ENCODE measurements around the gene NCOA3.
A peak's percentile ranks its signal among the peaks of the same experiment; 100 is the strongest.

The NCOA3 gene

DNA sequence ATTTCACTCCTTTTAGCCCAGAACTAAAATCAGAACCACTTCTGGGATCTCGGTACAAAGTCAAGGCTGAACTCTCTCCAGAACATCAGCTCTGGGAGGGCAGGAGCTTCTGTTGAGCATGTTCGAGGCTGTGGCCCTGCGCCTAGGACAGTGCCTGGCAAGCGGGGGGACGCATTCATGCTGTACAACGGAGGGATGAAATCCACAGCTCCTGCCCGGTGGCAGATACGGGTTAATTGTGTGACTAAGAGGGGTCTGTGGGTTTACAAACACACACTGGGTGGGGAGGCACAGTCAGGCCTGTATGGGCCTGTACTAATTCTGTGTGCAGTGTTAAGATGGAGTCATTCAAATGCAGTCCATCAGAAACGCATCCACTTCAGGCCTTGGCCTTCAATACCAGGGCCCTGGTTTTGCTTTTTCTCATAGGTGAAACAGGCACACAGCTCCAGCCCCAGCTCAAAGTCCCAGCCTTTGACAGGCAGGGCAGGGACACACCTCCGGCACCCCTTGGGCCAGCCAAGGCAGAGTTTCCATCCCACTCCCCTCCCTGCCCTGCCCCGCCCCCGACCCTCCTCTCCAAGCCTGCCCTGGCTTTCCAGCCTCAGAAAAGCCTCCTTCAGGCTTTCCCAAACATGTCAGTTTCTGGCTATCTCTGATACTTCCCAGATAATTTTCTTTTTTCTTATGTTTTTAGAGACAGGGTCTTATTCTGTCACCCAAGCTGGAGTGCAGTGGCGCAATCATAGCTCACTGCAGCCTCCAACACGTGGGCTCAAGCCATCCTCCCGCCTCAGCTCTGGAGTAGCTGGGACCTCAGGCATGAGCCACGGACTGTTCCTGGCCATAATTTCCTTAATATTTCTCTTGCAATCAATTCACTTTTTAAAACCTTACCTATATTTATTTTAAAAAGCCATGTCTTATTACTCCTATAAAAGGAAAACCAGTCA is 173.8 kb downstream of the NCOA3 start:
- DNase-seq (ENCODE audit: low spot score in 2 of 2) = no peak
- Mint-ChIP-seq H3K4me3 (no peak overlapping the region), H3K9me3 (no peaks in the 10 kb centered on the region), H3K4me1 (peaks cover 8% of the 10 kb centered on the region), H3K27ac (ENCODE audit: low read depth) (no peak overlapping the region), H3K36me3 (ENCODE audit: insufficient read depth) (peaks cover 2% of the 10 kb centered on the region), H3K27me3 (peaks cover 10% of the 10 kb centered on the region)
- no peak for ATAC-seq (replicated peaks; ENCODE audit: extremely low read depth, poor library complexity, severe bottlenecking)

DNA sequence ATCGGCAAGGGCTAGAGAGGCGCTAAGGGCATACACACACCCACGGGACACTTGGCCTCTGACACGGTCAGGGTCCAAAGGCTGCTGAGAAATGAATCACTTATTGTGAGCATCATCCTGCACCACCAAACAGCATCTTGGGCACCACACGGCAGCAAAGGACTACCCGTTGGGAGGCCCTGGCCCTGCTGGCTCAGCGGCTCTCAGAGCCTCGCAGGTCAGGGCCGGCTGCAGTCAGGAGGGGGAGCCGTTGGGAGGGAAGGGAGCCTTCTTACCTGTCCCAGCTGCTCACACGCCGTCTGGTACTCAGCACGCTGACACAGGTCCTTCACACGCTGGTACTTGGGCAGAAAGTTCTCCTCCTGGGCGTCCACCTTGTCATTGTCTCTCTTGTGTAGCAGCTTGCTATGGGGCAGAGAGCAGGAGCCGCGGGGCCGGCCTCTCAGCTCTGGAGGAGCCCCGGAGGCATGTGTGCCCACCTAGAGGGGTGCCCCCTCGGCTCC is 174.6 kb downstream of the NCOA3 start:
- Mint-ChIP-seq H3K9me3 (no peaks in the 10 kb centered on the region), H3K36me3 (ENCODE audit: insufficient read depth) (peaks cover 2% of the 10 kb centered on the region), H3K27me3 (peaks cover 10% of the 10 kb centered on the region), H3K4me1 (peaks cover 8% of the 10 kb centered on the region), H3K4me3 (no peak overlapping the region), H3K27ac (ENCODE audit: low read depth) (no peak overlapping the region)
- ATAC-seq (replicated peaks; ENCODE audit: extremely low read depth, poor library complexity, severe bottlenecking) (no peak), DNase-seq (ENCODE audit: low spot score in 2 of 2) (no peak)

DNA sequence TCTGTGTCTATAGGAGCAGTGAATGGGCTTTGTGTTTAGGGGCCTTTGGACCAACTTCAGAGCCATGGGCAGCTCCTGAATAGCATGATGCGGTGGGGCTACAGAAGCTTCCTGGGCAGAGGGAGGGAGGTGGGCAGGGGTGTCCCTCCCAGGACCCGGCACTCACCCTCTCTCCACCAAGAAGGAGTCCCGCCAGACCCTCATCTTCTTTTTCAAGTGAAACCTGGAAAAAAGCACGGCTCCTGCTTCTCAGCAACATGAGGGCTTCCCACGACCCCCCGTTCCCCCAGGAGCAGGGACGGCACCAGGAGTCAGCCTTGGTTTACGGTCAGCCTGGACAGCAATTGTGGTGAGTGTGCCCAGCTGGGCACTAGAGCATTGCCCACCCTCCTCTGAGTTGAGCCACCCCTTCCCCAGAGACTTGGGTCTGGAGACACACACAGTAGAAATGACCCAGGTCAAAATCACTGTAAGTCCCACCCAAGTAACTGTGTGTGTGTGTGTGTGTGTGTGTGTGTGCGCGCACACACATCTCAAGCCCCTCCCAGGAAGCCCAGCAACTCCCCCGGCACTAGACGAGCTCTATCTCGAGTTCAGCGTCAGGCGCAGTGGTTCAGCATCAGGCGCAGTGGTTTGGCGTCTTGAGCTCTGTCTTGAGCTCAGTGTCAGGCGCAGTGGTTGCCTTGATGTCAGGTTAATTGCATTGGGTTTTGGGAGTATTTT is 175.4 kb downstream of the NCOA3 start:
- Mint-ChIP-seq H3K36me3 (ENCODE audit: insufficient read depth) (peaks cover 2% of the 10 kb centered on the region), H3K27me3 (peaks cover 10% of the 10 kb centered on the region), H3K9me3 (no peaks in the 10 kb centered on the region), H3K27ac (ENCODE audit: low read depth) (no peak overlapping the region), H3K4me1 (peaks cover 8% of the 10 kb centered on the region), H3K4me3 (no peak overlapping the region)
- DNase-seq (ENCODE audit: low spot score in 2 of 2) (no peak), ATAC-seq (replicated peaks; ENCODE audit: extremely low read depth, poor library complexity, severe bottlenecking) (no peak)

DNA sequence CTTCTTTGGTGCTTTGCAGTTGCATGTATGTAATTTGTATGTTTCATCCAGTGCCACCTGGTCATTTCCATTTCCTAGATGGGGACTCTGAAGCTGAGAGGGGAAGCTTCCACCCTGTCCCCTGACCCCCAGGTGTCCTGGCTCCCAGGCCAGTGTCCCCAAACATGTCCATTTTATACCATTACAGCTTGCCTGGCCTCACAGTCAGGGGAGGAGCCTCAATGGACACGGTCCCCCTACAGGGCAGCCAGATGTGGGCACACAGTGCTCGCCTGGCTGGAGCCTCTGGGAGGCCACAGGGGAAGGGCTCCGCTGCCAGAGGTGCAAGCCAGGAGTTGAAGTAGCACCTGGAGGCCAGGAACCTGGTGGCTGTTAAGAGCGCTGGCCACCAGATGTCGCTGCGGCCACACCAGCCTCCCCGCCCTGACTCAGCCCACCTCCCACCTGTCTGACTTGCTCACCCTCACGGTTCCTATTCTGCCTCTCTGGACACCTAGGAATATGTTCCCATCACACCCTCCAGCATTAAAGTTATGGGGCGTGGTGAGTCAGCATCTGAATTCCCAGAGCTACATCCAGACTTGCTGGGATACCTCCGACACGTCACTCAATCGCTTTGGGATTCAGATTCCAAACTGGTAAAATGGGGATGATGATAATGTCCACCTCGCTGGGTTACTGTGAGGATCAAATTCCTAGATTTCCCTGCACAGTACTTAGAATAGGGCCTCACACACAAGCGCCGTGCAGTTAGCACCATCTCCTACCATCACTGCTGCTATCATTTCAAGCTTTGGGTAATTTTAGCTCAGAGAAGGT is 176.2 kb downstream of the NCOA3 start:
- H3K9me3 Mint-ChIP-seq = no peaks in the 10 kb centered on the region
- DNase-seq (ENCODE audit: low spot score in 2 of 2) (peak; percentile 18 to 29), ATAC-seq (replicated peaks; ENCODE audit: extremely low read depth, poor library complexity, severe bottlenecking) (peak; percentile 43)
- peaks cover 2% of the 10 kb centered on the region for H3K36me3 Mint-ChIP-seq (ENCODE audit: insufficient read depth)
- peaks cover 8% of the 10 kb centered on the region for H3K4me1 Mint-ChIP-seq
- H3K27ac Mint-ChIP-seq (ENCODE audit: low read depth) = no peak overlapping the region
- H3K27me3 Mint-ChIP-seq = peaks cover 11% of the 10 kb centered on the region
- no peak overlapping the region for H3K4me3 Mint-ChIP-seq

DNA sequence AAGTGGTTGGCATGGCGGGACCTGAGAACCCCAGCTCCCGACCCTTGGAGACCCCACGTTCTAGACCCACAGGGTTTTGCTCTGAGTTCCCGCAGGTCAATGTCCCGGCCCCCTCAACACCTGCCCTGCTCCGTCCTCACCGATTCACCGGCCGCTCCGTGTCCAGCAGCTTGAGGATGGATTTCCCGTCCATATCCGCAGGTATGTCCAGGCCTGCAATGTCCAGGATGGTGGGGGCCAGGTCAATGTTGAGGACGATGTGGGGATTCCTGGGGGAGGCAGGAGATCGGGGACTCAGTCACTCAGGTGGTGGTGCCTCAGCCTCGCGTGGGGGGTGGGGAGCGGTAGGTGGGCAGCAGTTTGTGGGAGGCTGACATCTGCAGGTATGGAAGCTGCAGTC is 176.8 kb downstream of the NCOA3 start:
- Mint-ChIP-seq H3K27me3 (peaks cover 18% of the 10 kb centered on the region), H3K9me3 (no peaks in the 10 kb centered on the region), H3K27ac (ENCODE audit: low read depth) (no peak overlapping the region)

DNA sequence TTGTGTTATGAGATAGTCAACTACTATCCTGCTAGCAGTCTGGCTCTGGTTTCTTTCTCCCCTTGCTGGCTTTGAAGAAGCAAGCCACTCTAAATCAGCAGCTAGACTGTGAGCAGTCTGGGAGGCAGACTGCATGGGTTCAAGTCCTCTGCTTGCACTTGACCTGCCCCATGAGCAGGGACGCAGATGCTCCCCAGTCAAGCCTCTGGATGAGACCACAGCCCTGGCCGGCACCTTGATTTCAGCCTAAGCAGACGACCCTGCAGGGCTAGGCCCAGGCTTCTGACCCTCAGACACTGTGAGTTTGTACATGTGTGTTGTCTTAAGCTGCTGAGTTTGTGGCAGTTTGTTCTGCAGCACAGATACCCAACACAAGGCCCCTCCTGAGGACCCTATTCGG is 177.8 kb downstream of the NCOA3 start:
- no peak for DNase-seq (ENCODE audit: low spot score in 2 of 2)
- Mint-ChIP-seq H3K36me3 (ENCODE audit: insufficient read depth) (peaks cover 2% of the 10 kb centered on the region), H3K9me3 (no peaks in the 10 kb centered on the region), H3K27ac (ENCODE audit: low read depth) (peak overlapping the region; percentile 25), H3K4me1 (peaks cover 8% of the 10 kb centered on the region), H3K27me3 (peaks cover 20% of the 10 kb centered on the region), H3K4me3 (no peak overlapping the region)
- no peak for ATAC-seq (replicated peaks; ENCODE audit: extremely low read depth, poor library complexity, severe bottlenecking)

More for the DNA sequence above, 176.8 kb downstream of the NCOA3 start:
- ATAC-seq (replicated peaks; ENCODE audit: extremely low read depth, poor library complexity, severe bottlenecking) (no peak), DNase-seq (ENCODE audit: low spot score in 2 of 2) (no peak)
- no peak overlapping the region for H3K4me3 Mint-ChIP-seq
- peaks cover 2% of the 10 kb centered on the region for H3K36me3 Mint-ChIP-seq (ENCODE audit: insufficient read depth)
- H3K4me1 Mint-ChIP-seq = peaks cover 8% of the 10 kb centered on the region

DNA sequence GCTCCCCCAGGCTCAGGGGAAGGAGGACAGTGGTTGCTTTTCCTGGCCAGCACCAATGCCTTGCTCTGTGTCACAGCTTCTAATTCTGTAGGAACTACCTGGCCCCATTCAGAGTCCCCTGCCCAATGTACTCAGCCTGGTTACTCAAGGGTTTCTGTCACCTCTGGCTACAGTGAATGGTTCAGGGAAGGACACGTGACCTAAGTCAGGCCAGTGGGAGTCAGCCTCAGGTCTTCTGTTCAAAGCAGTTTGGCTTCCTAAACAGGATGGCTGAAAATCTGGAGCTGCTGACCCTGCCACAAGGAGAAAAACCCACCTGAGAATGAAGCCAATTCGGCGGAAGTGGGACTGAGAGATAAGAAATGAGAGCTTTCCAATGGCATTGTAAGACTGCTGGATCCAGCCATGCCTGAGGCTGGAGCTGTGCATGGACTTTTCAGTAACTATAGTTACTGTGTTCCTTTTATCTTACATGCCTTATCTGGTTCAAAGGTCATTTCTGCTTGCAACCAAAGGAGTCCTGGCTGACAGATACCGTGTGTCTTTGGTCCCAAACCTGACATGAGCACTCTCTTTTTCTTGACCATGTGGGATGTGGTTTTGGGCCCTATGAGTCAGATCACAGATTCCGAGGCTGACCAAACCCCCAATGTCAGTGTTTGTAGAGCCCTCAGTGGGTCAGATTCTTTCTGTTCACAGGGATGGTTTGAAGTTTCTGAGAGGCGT is 179.3 kb downstream of the NCOA3 start:
- H3K9me3 Mint-ChIP-seq = no peaks in the 10 kb centered on the region
- H3K4me1 Mint-ChIP-seq = peaks cover 8% of the 10 kb centered on the region
- no peak overlapping the region for H3K4me3 Mint-ChIP-seq
- peaks cover 2% of the 10 kb centered on the region for H3K36me3 Mint-ChIP-seq (ENCODE audit: insufficient read depth)
- no peak for ATAC-seq (replicated peaks; ENCODE audit: extremely low read depth, poor library complexity, severe bottlenecking)
- DNase-seq (ENCODE audit: low spot score in 2 of 2) = no peak
- no peak overlapping the region for H3K27ac Mint-ChIP-seq (ENCODE audit: low read depth)
- peaks cover 20% of the 10 kb centered on the region for H3K27me3 Mint-ChIP-seq

DNA sequence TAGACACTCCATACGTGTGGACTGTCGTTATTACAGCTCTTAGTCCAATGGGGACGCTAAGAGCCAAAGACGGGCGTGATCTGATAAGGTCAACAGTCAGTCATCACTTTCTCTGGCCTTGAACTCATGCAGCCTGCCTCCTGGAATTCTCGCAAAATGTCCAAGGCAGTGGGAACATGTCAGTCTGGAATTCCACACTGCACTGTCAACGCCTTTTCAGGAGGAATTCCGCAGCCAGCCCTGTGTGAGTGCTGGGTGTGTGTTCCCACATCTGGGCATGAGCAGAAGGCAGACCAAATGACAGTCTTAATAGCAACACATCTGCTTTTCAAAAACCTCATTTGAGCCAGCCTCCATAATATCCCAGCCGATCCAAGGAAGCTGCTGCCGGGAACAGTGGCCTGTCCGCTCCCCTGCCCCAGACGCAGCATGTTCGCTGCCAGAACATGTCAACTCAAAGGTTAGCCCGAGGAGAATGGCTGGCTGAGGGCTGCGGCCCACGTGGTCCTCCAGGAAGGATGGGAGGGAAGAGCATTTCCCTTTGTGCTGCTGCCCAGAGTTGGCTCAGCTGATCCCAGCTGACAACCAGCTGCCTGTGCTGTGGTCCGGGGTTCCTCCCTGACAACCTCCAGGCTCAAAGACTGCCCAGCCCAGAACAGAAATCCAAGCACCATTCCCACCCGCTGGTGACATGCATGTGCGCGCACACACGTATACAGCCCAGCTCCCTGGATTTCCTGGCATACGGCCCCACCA is 180.5 kb downstream of the NCOA3 start:
- Mint-ChIP-seq H3K27me3 (peaks cover 22% of the 10 kb centered on the region), H3K36me3 (ENCODE audit: insufficient read depth) (peaks cover 2% of the 10 kb centered on the region), H3K4me1 (peaks cover 8% of the 10 kb centered on the region), H3K4me3 (no peak overlapping the region), H3K27ac (ENCODE audit: low read depth) (no peak overlapping the region), H3K9me3 (no peaks in the 10 kb centered on the region)
- DNase-seq (ENCODE audit: low spot score in 2 of 2) (no peak), ATAC-seq (replicated peaks; ENCODE audit: extremely low read depth, poor library complexity, severe bottlenecking) (no peak)

DNA sequence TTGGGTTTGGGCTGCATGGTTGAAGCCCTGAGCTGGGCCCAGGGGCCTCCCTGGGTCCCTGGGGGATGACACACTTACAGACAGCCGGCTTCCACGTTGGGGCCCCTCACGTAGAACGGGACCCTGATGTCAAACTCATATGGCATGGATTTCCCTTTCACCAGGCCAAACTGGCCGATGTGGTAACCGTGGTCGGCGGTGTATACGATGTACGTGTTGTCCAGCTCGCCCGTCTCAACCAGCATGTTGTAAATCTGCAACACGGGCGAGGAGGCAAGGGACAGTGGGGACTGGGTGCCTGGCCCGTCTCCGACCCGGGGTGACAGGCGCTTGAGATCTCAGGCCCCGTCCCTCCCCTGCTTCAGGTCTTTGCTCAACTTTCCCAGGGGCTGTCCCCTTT is 181.2 kb downstream of the NCOA3 start:
- DNase-seq (ENCODE audit: low spot score in 2 of 2) (no peak), ATAC-seq (replicated peaks; ENCODE audit: extremely low read depth, poor library complexity, severe bottlenecking) (no peak)
- H3K27ac Mint-ChIP-seq (ENCODE audit: low read depth) = no peak overlapping the region
- H3K27me3 Mint-ChIP-seq = peaks cover 29% of the 10 kb centered on the region
- peaks cover 2% of the 10 kb centered on the region for H3K36me3 Mint-ChIP-seq (ENCODE audit: insufficient read depth)
- H3K4me3 Mint-ChIP-seq = no peak overlapping the region
- no peaks in the 10 kb centered on the region for H3K9me3 Mint-ChIP-seq
- peaks cover 8% of the 10 kb centered on the region for H3K4me1 Mint-ChIP-seq

DNA sequence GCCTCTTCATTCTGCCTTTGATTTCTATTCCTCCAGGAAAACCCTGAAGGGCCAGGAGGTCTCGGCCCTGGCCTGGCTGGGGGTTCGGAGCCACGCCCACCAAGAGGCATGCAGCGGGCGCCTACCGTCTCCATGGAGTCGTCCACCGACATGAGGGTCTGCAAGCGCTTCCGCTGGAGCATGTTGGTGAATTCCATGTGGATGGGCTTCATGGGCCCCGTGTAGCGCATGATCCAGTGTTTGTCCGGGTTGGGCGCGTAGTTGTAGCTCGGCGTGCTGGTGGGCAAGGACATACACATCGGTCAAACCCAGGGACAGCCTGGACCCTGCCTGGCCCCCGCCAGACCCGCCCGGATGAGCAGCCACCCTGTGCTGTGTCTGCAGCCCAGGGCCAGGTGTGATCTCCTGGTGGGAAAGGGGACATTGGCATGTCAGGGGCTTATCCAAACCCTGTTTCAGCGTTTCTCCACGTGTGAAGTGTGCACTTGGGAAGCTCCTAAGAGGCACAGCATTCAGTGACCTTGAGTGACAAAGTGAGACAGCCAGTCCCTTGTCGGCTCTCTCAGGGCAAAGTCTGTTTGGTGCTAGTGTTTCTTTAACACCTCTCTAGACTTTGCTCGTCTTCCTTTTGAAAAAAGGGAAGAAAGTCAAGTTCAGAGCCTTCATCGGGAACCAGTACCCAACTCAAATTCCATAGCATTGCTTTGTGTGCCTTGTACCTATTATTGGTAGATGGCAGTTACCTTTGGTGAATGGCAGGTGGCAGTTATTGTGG is 182.8 kb downstream of the NCOA3 start:
- Mint-ChIP-seq H3K27ac (ENCODE audit: low read depth) (no peak overlapping the region), H3K27me3 (peaks cover 36% of the 10 kb centered on the region), H3K4me3 (no peak overlapping the region), H3K36me3 (ENCODE audit: insufficient read depth) (peaks cover 2% of the 10 kb centered on the region), H3K9me3 (no peaks in the 10 kb centered on the region), H3K4me1 (peaks cover under 1% of the 10 kb centered on the region)
- DNase-seq (ENCODE audit: low spot score in 2 of 2) (no peak), ATAC-seq (replicated peaks; ENCODE audit: extremely low read depth, poor library complexity, severe bottlenecking) (no peak)

DNA sequence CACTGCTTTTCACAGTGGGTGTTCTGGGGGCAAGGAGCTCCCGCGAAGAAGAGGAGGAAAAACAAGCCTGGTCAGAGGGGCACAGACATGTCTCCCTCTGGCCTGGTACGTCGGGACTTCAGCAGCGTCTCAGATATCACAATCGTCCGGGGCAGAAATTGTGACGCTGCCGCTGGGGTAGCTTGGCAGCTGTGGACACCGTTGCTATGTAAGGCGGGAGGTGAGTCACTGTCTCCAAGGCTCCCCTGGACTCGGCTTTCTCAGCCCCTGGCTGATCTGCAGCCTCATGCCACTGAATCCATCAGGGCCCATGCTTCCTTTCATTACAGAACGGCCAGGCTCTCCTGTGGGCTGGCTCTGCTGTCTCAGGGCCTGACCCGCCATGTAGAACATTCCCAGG is 184.9 kb downstream of the NCOA3 start:
- peaks cover 2% of the 10 kb centered on the region for H3K36me3 Mint-ChIP-seq (ENCODE audit: insufficient read depth)
- DNase-seq (ENCODE audit: low spot score in 2 of 2) = no peak
- no peak for ATAC-seq (replicated peaks; ENCODE audit: extremely low read depth, poor library complexity, severe bottlenecking)
- no peak overlapping the region for H3K27ac Mint-ChIP-seq (ENCODE audit: low read depth)
- H3K9me3 Mint-ChIP-seq = no peaks in the 10 kb centered on the region
- H3K4me3 Mint-ChIP-seq = no peak overlapping the region
- H3K4me1 Mint-ChIP-seq = no peaks in the 10 kb centered on the region
- peaks cover 44% of the 10 kb centered on the region for H3K27me3 Mint-ChIP-seq
